ENCODE data around the gene LRRC37A3. TPM values are rescaled to one million over a fixed set of nuclear protein-coding genes. Genes with fewer than 3 reads are reported as not detected.

Gene LRRC37A3
- total and polyA plus RNA-seq, 2 of the 13 experiments (the other 11 are each of a cell fraction or from before 2014, with no cell fraction given) = 0.62 to 1.1 TPM

- TF ChIP-seq DRAP1 (CRISPR knock-in tag; IDR thresholded peaks at IDR 0.05) (peak; percentile 77), ELF3 (CRISPR knock-in tag; IDR thresholded peaks at IDR 0.05) (peak; percentile 88), TFDP2 (CRISPR knock-in tag; IDR thresholded peaks at IDR 0.05) (peak; percentile 28; the same call in 1 of the 2 replicates), FOXA3 (CRISPR knock-in tag; IDR thresholded peaks at IDR 0.05) (0 out of 2 replicates have a peak, but pooled peaks have one; percentile 10), KDM5B (CRISPR knock-in tag; IDR thresholded peaks at IDR 0.05; ENCODE audit: borderline replicate concordance) (peak; percentile 55; the same call in 1 of the 2 replicates), ZNF709 (CRISPR knock-in tag; IDR thresholded peaks at IDR 0.05) (0 out of 2 replicates have a peak, but pooled peaks have one; percentile 28), IRF9 (CRISPR knock-in tag; IDR thresholded peaks at IDR 0.05; ENCODE audit: borderline replicate concordance) (0 out of 2 replicates have a peak, but pooled peaks have one; percentile 27), DR1 (CRISPR knock-in tag; IDR thresholded peaks at IDR 0.05) (0 out of 2 replicates have a peak, but pooled peaks have one; percentile 46), ZBED4 (CRISPR knock-in tag; IDR thresholded peaks at IDR 0.05; ENCODE audit: borderline replicate concordance) (peak; percentile 22; the same call in 1 of the 2 replicates), ZNF574 (CRISPR knock-in tag; IDR thresholded peaks at IDR 0.05) (peak; percentile 67), ERF (CRISPR knock-in tag; IDR thresholded peaks at IDR 0.05) (peak; percentile 72; the same call in 1 of the 2 replicates), MXD1 (CRISPR knock-in tag; IDR thresholded peaks at IDR 0.05) (0 out of 2 replicates have a peak, but pooled peaks have one; percentile 26), ETV6 (CRISPR knock-in tag; conservative IDR thresholded peaks at IDR 0.05) (0 out of 2 replicates have a peak, but pooled peaks have one; percentile 35), E2F1 (CRISPR knock-in tag; IDR thresholded peaks at IDR 0.05) (0 out of 2 replicates have a peak, but pooled peaks have one; percentile 33), MEIS2 (CRISPR knock-in tag; IDR thresholded peaks at IDR 0.05) (peak; percentile 40; the same call in 1 of the 2 replicates), SIN3A (IDR thresholded peaks at IDR 0.05; ENCODE audit: borderline replicate concordance, low read depth, low read length) (peak; percentile 68; the same call in 1 of the 2 replicates)
These were observed 82.1 kb downstream of the LRRC37A3 start (continued) for GRCh38 chr17:64837018-64837761.

Measured in HepG2 (cell line).